Activated CD4-positive, alpha-beta memory T cell treated with anti-CD3 and anti-CD28 coated beads, Interleukin-2, amount 10 ng/mL, durations not matched to agents 7 days and 5 days (primary cell): ENCODE measurements around the gene LYPD6. TPM values are rescaled to one million over a fixed set of nuclear protein-coding genes. Genes with fewer than 3 reads are reported as not detected.
"Not testable (repeated sequence)": the region's sequence is repeated elsewhere in the genome, so short reads cannot be mapped to it uniquely, and the experiment has no call there.

Source experiments
- CTCF ChIA-PET: fragments of 350-600 bp; sonication (Branson Sonifier 250); formaldehyde crosslinking; loops from one replicate; lab custom pipeline; 2021; ENCODE audit warnings: antibody characterized with exemption, inconsistent platforms; lab: Charles Lee
- POLR2A ChIA-PET: fragments of 350-600 bp; sonication (Branson Sonifier 250); formaldehyde crosslinking; loops from one replicate; lab custom pipeline; 2021; ENCODE audit warnings: antibody characterized with exemption; lab: Charles Lee
- DNase-seq: peaks from one replicate; pipeline ENCODE4 v3.0.0-alpha.2; 2020
- H3K27ac Mint-ChIP-seq: one replicate; pipeline ENCODE4 v1.8.0; 2021; ENCODE audit warnings: mild to moderate bottlenecking, mixed read lengths
- H3K27me3 Mint-ChIP-seq: one replicate; pipeline ENCODE4 v1.8.0; 2021; ENCODE audit warnings: mixed read lengths
- H3K36me3 Mint-ChIP-seq: one replicate; pipeline ENCODE4 v1.8.0; 2021; ENCODE audit warnings: low read depth, mixed read lengths
- H3K4me1 Mint-ChIP-seq: one replicate; pipeline ENCODE4 v1.8.0; 2021; ENCODE audit warnings: mixed read lengths
- H3K4me3 Mint-ChIP-seq: one replicate; pipeline ENCODE4 v1.8.0; 2021; ENCODE audit warnings: mild to moderate bottlenecking, mixed read lengths
- H3K9me3 Mint-ChIP-seq: one replicate; pipeline ENCODE4 v1.8.0; 2021; ENCODE audit warnings: mixed read lengths
- total RNA-seq, 2 experiments: library from RNA; stranded (reverse); gene quantifications; one replicate each; pipeline ENCODE4 v1.2.3, GENCODE V29; 2021

LYPD6 gene
- total RNA-seq, 2 experiments from 2014 or later, result not detected

DNA sequence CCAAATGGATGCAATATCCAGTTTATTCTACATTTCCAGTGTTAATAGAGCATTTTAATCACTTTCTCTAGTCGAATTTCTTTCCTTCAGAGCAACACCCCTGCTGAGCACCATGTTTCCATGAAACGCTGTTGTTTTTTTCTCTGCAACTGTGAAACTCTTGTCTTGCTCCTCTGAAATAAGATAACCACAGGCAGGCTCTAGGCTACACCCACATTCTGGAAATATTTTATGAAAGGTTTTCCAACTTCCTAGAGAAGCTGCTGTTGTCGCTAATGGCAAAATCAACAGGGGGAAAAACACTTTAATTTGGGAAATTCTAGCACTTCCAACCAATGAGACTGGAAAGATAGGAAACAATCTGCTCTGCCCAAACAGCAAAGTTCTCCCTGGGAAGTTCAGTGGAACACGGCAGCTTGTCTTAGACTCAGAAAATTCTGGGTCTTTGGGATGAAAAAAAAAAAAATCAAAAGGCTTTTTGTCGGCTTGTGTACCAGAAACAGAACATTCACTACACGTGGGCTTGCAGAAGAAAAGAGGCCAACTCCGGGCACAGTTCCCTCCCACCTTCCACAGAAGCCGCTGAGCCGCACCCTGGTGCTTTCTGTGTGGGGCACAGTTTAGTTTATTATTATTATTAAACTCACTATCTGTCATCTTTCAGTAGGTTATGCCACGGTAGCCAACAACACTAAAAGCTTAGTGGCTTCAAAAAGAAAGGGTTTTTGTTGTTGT, 158.5 kb downstream of the LYPD6 start:
- CTCF ChIA-PET, result no interaction called here
- no peak overlapping the region for H3K4me3 Mint-ChIP-seq
- no peaks in the 10 kb centered on the region for H3K9me3 Mint-ChIP-seq
- no peaks in the 10 kb centered on the region for H3K4me1 Mint-ChIP-seq
- H3K27ac Mint-ChIP-seq, result no peak overlapping the region
- no peaks in the 10 kb centered on the region for H3K36me3 Mint-ChIP-seq
- POLR2A ChIA-PET, result no interaction called here
- no peak for DNase-seq
- peaks cover 24% of the 10 kb centered on the region for H3K27me3 Mint-ChIP-seq

DNA sequence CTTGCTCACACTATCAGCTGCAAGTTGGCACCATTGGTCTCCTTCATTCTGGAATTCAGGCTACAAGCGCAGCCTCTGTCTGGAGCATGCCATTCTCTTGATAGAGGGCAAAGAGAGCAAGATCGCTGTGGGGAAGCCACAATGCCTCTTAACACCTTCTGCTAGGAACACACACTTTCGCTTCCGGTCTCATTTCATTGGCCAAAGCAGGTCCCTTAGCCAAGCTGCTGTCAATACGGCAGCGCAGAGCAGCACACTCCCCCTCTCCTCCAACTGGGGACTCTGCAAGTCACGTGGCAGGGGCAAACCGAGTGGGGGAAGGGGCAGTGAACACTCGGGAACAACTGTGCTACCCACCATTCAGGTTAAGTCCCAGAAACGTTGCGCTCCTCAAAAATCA, 159.1 kb downstream of the LYPD6 start:
- Mint-ChIP-seq H3K4me3 (no peak overlapping the region), H3K36me3 (no peaks in the 10 kb centered on the region), H3K4me1 (no peaks in the 10 kb centered on the region), H3K27ac (no peak overlapping the region), H3K27me3 (peaks cover 19% of the 10 kb centered on the region), H3K9me3 (no peaks in the 10 kb centered on the region)
- CTCF ChIA-PET, result no interaction called here
- POLR2A ChIA-PET, result no interaction called here
- no peak for DNase-seq

DNA sequence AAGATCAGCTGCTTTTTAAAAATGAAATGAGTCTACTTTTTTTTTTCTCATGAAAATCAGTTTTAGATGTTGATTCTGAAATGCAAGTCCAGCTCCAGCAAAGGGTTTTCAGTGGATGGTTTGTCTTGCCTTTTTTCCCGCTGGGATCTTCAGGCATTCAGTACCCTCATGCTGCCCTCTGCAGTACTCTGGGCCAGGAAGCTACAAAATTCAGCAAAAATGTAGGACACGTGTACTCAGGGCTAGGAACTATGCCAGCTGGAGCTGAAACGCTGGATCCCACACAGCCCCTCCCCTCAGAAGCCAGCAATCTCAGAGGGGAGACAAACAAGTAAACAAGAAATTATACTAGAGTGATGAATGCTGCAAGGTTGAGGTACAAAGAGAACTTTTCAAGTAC, 159.9 kb downstream of the LYPD6 start:
- no peaks in the 10 kb centered on the region for H3K4me1 Mint-ChIP-seq
- POLR2A ChIA-PET, result no interaction called here
- H3K4me3 Mint-ChIP-seq, result no peak overlapping the region
- peaks cover 16% of the 10 kb centered on the region for H3K27me3 Mint-ChIP-seq
- CTCF ChIA-PET, result interaction anchor here (1.1 kb wide), 1 partner anchor 10 kb away, joined by 3 read pairs; no protein-coding TSS in a partner anchor
- no peak for DNase-seq
- H3K36me3 Mint-ChIP-seq, result no peaks in the 10 kb centered on the region
- no peak overlapping the region for H3K27ac Mint-ChIP-seq
- no peaks in the 10 kb centered on the region for H3K9me3 Mint-ChIP-seq

DNA sequence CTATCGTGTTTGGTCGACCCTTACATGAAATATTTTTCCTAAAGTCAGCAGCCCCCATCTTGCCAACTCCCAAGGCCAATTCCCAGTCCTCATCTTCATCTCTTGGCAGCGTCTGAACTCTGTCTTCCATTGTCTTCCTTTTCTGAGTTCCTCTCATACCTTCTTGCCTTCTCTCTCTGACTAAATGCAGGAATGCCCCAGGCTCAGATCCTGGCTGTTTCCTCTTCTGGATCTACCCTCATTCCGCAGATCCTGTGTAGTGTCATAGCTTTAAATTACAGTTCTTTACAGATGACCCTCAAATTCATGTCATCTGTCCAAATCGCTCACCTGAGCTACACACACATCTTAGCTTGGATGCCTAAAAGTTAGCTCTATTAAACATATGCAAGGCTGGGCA, 162.5 kb downstream of the LYPD6 start:
- no peak overlapping the region for H3K27ac Mint-ChIP-seq
- ChIA-PET CTCF (no interaction called here), POLR2A (no interaction called here)
- H3K4me1 Mint-ChIP-seq, result no peaks in the 10 kb centered on the region
- no peaks in the 10 kb centered on the region for H3K36me3 Mint-ChIP-seq
- no peak overlapping the region for H3K4me3 Mint-ChIP-seq
- no peak for DNase-seq
- H3K9me3 Mint-ChIP-seq, result no peaks in the 10 kb centered on the region
- peaks cover 18% of the 10 kb centered on the region for H3K27me3 Mint-ChIP-seq

DNA sequence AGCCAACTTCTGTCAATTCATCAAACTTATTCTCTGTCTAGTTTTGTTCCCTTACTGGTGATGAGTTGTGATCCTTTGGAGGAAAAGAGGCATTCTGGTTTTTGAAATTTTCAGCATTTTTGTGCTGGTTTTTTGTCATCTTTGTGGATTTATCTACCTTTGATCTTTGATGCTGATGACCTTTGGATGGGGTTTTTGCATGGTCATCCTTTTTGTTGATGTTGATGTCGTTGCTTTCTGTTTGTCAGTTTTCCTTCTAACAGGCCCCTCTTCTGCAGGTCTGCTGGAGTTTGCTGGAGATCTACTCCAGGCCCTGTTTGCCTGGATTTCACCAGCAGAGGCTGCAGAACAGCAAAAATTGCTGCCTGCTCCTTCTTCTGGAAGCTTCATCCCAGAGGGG, 168.8 kb downstream of the LYPD6 start:
- H3K27ac Mint-ChIP-seq, DNase-seq, H3K4me1 Mint-ChIP-seq, POLR2A ChIA-PET, H3K36me3 Mint-ChIP-seq, H3K4me3 Mint-ChIP-seq, H3K9me3 Mint-ChIP-seq, CTCF ChIA-PET: not testable (repeated sequence)
- H3K27me3 Mint-ChIP-seq, result peaks cover 11% of the 10 kb centered on the region

DNA sequence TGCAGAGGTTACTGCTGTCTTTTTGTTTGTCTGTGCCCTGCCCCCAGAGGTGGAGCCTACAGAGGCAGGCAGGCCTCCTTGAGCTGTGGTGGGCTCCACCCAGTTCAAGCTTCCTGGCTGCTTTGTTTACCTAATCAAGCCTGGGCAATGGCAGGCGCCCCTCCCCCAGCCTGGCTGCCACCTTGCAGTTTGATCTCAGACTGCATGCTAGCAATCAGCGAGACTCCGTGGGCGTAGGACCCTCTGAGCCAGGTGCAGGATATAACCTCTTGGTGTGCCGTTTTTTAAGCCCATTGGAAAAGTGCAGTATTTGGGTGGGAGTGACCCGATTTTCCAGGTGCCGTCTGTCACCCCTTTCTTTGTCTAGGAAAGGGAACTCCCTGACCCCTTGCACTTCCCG, 176.4 kb downstream of the LYPD6 start:
- H3K27me3 Mint-ChIP-seq, H3K36me3 Mint-ChIP-seq, H3K4me1 Mint-ChIP-seq, CTCF ChIA-PET, H3K27ac Mint-ChIP-seq, H3K9me3 Mint-ChIP-seq, H3K4me3 Mint-ChIP-seq, DNase-seq, POLR2A ChIA-PET: not testable (repeated sequence)

DNA sequence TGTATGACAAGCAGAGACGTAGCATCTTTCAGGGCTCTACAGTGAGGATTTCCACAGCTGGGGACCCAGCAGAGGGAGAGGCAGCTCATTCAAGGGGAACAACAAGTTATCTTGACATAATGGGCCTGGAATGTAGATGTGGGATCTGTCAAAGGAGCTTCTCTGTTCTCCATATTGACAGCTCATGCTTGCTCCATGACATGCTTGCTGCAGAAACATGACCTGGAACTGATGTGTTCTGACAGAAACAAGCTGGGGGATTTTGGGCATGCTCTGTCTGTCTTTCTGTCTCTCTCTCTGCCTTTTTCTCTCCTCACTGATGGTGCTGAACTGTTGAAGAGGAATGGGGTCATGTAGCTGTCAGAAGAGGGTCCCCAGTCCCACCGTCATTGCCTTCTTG, 177.6 kb downstream of the LYPD6 start:
- no peaks in the 10 kb centered on the region for H3K9me3 Mint-ChIP-seq
- no peak overlapping the region for H3K27ac Mint-ChIP-seq
- no peak for DNase-seq
- H3K27me3 Mint-ChIP-seq, result peaks cover 5% of the 10 kb centered on the region
- POLR2A ChIA-PET, result no interaction called here
- H3K4me1 Mint-ChIP-seq, result peaks cover 2% of the 10 kb centered on the region
- H3K36me3 Mint-ChIP-seq, result no peaks in the 10 kb centered on the region
- H3K4me3 Mint-ChIP-seq, result no peak overlapping the region
- CTCF ChIA-PET, result no interaction called here

DNA sequence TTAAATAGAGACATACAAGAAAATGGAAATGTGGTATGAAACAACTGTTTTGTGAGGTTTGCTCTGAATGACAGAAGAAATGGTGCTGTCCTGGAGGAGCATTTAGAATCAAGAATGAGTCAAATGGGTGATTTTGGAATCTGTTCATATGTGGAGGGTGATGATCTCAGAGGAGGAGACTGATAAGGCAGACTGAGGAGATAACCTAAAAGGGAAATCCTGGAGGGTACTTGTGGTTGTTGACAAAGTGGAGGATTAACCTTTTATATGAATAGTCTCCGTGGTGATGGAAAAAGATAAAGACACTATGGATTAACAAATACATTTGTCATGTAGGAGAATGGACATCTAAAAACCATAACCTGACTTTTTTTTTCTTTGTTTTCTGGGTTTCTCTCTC, 183.1 kb downstream of the LYPD6 start:
- Mint-ChIP-seq H3K9me3 (no peaks in the 10 kb centered on the region), H3K27ac (no peak overlapping the region), H3K4me3 (no peak overlapping the region), H3K27me3 (peaks cover 12% of the 10 kb centered on the region), H3K4me1 (no peaks in the 10 kb centered on the region), H3K36me3 (no peaks in the 10 kb centered on the region)
- no peak for DNase-seq
- CTCF ChIA-PET, result no interaction called here
- POLR2A ChIA-PET, result no interaction called here
